ENCODE measurements around the gene NCAM2. TPM values are rescaled to one million over a fixed set of nuclear protein-coding genes. Genes with fewer than 3 reads are reported as not detected.

Gene NCAM2
- total RNA-seq, 1 donor from 2014 or later: 15.9 TPM

DNA sequence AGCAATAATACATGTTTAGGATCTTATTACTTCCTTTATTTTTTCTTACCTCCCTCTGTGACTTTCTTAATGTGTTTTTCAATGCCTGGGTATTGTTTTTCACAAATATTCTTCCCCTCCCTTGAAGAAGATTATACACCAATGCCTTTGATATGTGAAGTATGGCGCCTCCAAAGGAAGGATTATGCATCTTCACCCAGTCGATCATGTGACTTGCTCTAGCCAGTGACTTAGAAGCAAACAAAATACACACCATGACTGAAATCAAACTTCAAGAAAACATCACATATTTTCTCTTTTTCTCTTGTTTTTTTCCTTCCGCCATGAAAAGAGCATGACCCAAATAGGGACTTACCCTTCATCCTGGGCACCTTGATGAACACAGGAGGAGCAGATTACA, 297.1 kb downstream of the NCAM2 start:
- Histone ChIP-seq H3K36me3 (no peaks in the 10 kb centered on the region), H3K4me1 (no peaks in the 10 kb centered on the region), H3K9me3 (no peaks in the 10 kb centered on the region), H3K27ac (no peak overlapping the region), H3K27me3 (no peaks in the 10 kb centered on the region), H3K4me3 (no peak overlapping the region)
- TF ChIP-seq, protein P1, sequence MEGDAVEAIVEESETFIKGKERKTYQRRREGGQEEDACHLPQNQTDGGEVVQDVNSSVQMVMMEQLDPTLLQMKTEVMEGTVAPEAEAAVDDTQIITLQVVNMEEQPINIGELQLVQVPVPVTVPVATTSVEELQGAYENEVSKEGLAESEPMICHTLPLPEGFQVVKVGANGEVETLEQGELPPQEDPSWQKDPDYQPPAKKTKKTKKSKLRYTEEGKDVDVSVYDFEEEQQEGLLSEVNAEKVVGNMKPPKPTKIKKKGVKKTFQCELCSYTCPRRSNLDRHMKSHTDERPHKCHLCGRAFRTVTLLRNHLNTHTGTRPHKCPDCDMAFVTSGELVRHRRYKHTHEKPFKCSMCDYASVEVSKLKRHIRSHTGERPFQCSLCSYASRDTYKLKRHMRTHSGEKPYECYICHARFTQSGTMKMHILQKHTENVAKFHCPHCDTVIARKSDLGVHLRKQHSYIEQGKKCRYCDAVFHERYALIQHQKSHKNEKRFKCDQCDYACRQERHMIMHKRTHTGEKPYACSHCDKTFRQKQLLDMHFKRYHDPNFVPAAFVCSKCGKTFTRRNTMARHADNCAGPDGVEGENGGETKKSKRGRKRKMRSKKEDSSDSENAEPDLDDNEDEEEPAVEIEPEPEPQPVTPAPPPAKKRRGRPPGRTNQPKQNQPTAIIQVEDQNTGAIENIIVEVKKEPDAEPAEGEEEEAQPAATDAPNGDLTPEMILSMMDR (IDR thresholded peaks at IDR 0.05): no peak
- ATAC-seq (no peak), DNase-seq (no peak)
- intact Hi-C loops (cut with DNase I): no loop called here

DNA sequence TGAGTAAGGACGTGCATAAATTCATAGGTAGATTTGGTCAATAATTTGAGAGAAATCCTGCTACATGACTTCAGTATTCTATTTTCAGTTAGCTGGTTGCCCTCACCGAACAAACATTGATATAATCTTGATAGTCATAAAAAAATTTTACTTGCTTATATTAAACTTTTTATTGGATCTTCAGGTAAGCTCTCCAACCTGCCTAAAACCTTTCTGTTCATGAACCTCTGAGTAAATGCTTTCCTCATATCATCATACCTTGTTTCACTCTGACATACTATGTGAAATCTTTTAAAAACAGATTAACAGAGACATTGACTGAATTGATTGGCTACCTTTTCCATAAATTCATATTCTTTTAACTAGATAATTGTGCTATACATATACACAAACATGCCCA, 299.0 kb downstream of the NCAM2 start:
- Histone ChIP-seq H3K9me3 (no peaks in the 10 kb centered on the region), H3K36me3 (no peaks in the 10 kb centered on the region), H3K27me3 (no peaks in the 10 kb centered on the region), H3K4me3 (no peak overlapping the region), H3K27ac (no peak overlapping the region), H3K4me1 (no peaks in the 10 kb centered on the region)
- TF ChIP-seq, protein P1 (IDR thresholded peaks at IDR 0.05): no peak
- no peak for DNase-seq
- ATAC-seq: no peak
- intact Hi-C loops (cut with DNase I): no loop called here

DNA sequence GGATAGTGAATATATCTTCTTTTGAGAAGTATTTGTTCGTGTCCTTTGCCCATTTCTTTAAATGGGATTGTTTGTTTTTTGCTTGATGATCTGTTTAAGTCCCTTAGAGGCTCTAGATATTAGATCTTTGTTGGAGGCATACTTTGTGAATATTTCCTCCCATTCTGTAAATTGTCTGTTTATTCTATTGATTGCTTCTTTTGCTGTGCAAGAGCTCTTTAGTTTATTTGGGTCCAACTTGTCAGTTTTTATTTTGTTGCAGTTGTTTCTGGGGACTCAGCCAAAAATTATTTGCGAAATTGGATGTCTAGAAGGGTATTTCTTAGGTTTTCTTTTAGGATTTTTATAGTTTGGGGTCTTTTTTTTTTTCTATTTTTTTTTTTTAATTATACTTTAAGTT, 302.8 kb downstream of the NCAM2 start:
- DNase-seq (no peak), ATAC-seq (no peak)
- no peak overlapping the region for H3K27ac ChIP-seq
- no peak overlapping the region for H3K4me3 ChIP-seq
- intact Hi-C loops (cut with DNase I): no loop called here
- H3K36me3 ChIP-seq: no peaks in the 10 kb centered on the region
- TF ChIP-seq, protein P1 (IDR thresholded peaks at IDR 0.05): no peak
- no peaks in the 10 kb centered on the region for H3K9me3 ChIP-seq
- H3K4me1 ChIP-seq: no peaks in the 10 kb centered on the region
- H3K27me3 ChIP-seq: no peaks in the 10 kb centered on the region

DNA sequence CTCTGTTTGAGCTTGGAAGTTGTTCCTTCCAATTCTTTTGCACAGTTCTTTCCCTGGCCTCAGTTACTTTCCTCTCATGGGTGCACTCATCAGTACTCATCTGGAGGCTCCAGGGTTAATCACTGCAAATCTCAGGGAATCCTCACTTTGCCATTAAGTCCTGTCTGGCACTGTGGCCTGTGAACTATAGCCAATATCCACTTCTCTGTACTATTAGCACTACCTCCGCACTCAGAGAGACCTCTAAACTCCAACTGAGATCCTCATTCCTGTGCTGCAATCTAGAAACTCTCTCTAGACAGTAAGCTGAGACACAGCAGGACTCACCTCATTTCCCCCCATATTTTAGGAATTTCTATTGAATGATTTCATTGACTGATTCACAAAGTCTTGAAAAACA, 311.3 kb downstream of the NCAM2 start:
- DNase-seq (no peak), ATAC-seq (no peak)
- no peaks in the 10 kb centered on the region for H3K27me3 ChIP-seq
- H3K4me1 ChIP-seq: no peaks in the 10 kb centered on the region
- intact Hi-C loops (cut with DNase I): no loop called here
- H3K4me3 ChIP-seq: no peak overlapping the region
- H3K9me3 ChIP-seq: no peaks in the 10 kb centered on the region
- TF ChIP-seq, protein P1 (IDR thresholded peaks at IDR 0.05): no peak
- H3K27ac ChIP-seq: no peak overlapping the region
- no peaks in the 10 kb centered on the region for H3K36me3 ChIP-seq

DNA sequence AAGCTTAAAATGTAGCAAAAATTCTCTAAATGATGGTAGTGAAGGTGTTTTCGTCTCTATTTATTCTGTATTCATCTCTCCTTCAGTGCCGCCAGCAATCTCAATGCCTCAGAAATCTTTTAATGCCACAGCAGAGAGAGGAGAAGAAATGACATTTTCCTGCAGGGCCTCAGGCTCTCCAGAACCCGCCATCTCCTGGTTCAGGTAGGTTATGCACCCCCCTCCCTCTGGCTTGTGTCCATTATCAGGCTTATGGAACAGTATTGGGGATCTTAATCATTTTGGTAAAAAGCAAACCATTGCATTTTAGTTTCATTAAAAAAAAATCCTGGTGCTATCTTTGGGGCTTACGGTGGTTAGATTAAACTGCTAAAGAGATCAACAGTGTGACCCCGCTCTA, 326.1 kb downstream of the NCAM2 start:
- Histone ChIP-seq H3K27me3 (no peaks in the 10 kb centered on the region), H3K4me3 (no peak overlapping the region), H3K36me3 (no peaks in the 10 kb centered on the region), H3K9me3 (no peaks in the 10 kb centered on the region), H3K4me1 (no peaks in the 10 kb centered on the region), H3K27ac (no peak overlapping the region)
- DNase-seq (no peak), ATAC-seq (no peak)
- TF ChIP-seq, protein P1 (IDR thresholded peaks at IDR 0.05): no peak
- intact Hi-C loops (cut with DNase I): no loop called here

DNA sequence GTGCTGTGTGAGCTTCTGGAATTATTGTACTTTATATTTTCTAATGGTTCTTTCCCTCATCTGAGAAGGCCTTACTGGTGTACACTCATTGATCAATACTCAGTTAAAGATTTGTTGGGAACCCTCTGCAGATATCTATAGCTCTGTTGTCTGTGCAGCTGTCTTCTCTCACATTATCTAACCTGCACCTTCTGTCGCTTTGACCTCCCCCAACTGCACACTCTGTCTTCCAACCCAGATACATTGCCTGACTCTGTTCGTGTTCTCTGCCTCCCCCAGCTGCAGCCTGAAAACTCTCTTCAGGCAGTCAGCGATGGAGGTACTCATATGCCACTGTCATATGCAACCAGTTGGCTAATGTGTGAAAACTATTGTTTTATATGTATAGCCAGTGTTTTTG, 334.3 kb downstream of the NCAM2 start:
- Histone ChIP-seq H3K4me3 (no peak overlapping the region), H3K4me1 (no peaks in the 10 kb centered on the region), H3K27ac (no peak overlapping the region), H3K27me3 (no peaks in the 10 kb centered on the region), H3K9me3 (no peaks in the 10 kb centered on the region), H3K36me3 (no peaks in the 10 kb centered on the region)
- intact Hi-C loops (cut with DNase I): no loop called here
- DNase-seq (no peak), ATAC-seq (no peak)
- TF ChIP-seq, protein P1 (IDR thresholded peaks at IDR 0.05): no peak
